ENCODE data around the gene OR8H3.

OR8H3 gene

GRCh38 chr11:56172256-56172830 is 50.2 kb downstream of the OR8H3 start:
- Histone ChIP-seq H3K36me3 (ENCODE audit: insufficient read depth, low read length) (no peaks in the 10 kb centered on the region), H2AFZ (ENCODE audit: low read length, unreplicated experiment) (no peak overlapping the region), H3K4me3 (ENCODE audit: low read depth, low read length) (no peak overlapping the region), H3K27ac (ENCODE audit: low read depth, low read length) (no peak overlapping the region), H3K4me1 (ENCODE audit: control insufficient read depth, insufficient read depth, low read length, unreplicated experiment) (no peaks in the 10 kb centered on the region), H3K27me3 (ENCODE audit: insufficient read depth, low read length) (no peaks in the 10 kb centered on the region), H3K79me2 (ENCODE audit: control insufficient read depth, insufficient read depth, low read length, unreplicated experiment) (no peaks in the 10 kb centered on the region)

Measured in ACC112 (cell line).